GM23248 (cell line): Measurements from ENCODE around the gene CCDC102B. TPM values are rescaled to one million over a fixed set of nuclear protein-coding genes. Genes with fewer than 3 reads are reported as not detected.
A peak's percentile ranks its signal among the peaks of the same experiment; 100 is the strongest.

Experiments used
- DNase-seq: peaks from one replicate; pipeline ENCODE4 v3.0.0-alpha.2; 2015
- H2AFZ ChIP-seq: fragments of 200-600 bp; sonication (generic); 2 replicates; pipeline ENCODE4 v1.6.1; 2016; ENCODE audit warnings: antibody characterized with exemption
- H3F3A ChIP-seq: fragments of 200-600 bp; sonication (generic); 2 replicates; pipeline ENCODE4 v1.6.1; 2016; ENCODE audit warnings: mild to moderate bottlenecking, antibody characterized with exemption, mixed run types; ENCODE audit not compliant: insufficient read depth
- H3K27ac ChIP-seq: fragments of 200-600 bp; sonication (generic); 2 replicates; pipeline ENCODE4 v1.5.1; 2016; ENCODE audit warnings: mild to moderate bottlenecking
- H3K27me3 ChIP-seq: fragments of 200-600 bp; sonication (generic); replicated peaks from 2 replicates; pipeline ENCODE4 v1.6.1; 2016; ENCODE audit warnings: mild to moderate bottlenecking; ENCODE audit not compliant: insufficient read depth
- H3K36me3 ChIP-seq: fragments of 200-600 bp; sonication (generic); 2 replicates; pipeline ENCODE4 v1.6.1; 2016; ENCODE audit warnings: low read depth, mild to moderate bottlenecking
- H3K4me1 ChIP-seq: fragments of 200-600 bp; sonication (generic); 2 replicates; pipeline ENCODE4 v1.6.1; 2016; ENCODE audit warnings: mild to moderate bottlenecking; ENCODE audit not compliant: insufficient read depth
- H3K4me2 ChIP-seq: fragments of 200-600 bp; sonication (generic); one replicate; pipeline ENCODE4 v1.6.1; 2016; ENCODE audit warnings: mild to moderate bottlenecking; ENCODE audit not compliant: unreplicated experiment
- H3K4me3 ChIP-seq: fragments of 200-600 bp; sonication (generic); 2 replicates; pipeline ENCODE4 v1.5.1; 2016; ENCODE audit warnings: mild to moderate bottlenecking
- H3K79me2 ChIP-seq: fragments of 200-600 bp; sonication (generic); 2 replicates; pipeline ENCODE4 v1.6.1; 2016; ENCODE audit warnings: mild to moderate bottlenecking; ENCODE audit not compliant: insufficient read depth
- H3K9ac ChIP-seq: fragments of 200-600 bp; sonication (generic); 2 replicates; pipeline ENCODE4 v1.6.1; 2016; ENCODE audit warnings: mild to moderate bottlenecking
- H3K9me2 ChIP-seq: fragments of 200-600 bp; sonication (generic); 2 replicates; pipeline ENCODE4 v1.6.1; 2016; ENCODE audit warnings: mixed run types, mild to moderate bottlenecking, moderate library complexity; ENCODE audit not compliant: insufficient read depth
- H3K9me3 ChIP-seq: fragments of 200-600 bp; sonication (generic); one replicate; pipeline ENCODE4 v1.6.1; 2017; ENCODE audit warnings: low read depth
- H4K20me1 ChIP-seq: fragments of 200-600 bp; sonication (generic); 2 replicates; pipeline ENCODE4 v1.6.0; 2016; ENCODE audit not compliant: insufficient read depth
- EZH2 ChIP-seq: fragments of 200-600 bp; sonication (generic); IDR thresholded peaks from 2 replicates; pipeline ENCODE4 v1.6.1; 2018; ENCODE audit warnings: antibody characterized with exemption, mild to moderate bottlenecking; ENCODE audit not compliant: insufficient read depth, poor library complexity, severe bottlenecking
- EZH2phosphoT487 ChIP-seq: fragments of 200-600 bp; sonication (generic); IDR thresholded peaks from 2 replicates; pipeline ENCODE4 v1.6.1; 2018; ENCODE audit warnings: antibody characterized with exemption, moderate library complexity, mild to moderate bottlenecking, low read depth; ENCODE audit not compliant: insufficient read depth
- WGBS, 2 experiments: methylation state at CpG; one replicate each; pipeline ENCODE4 v1.1.6; 2015 to 2017; ENCODE audit warnings: low lambda C conversion rate in 2 of 2, low coverage in 1 of 2; ENCODE audit errors: missing lambda C conversion rate in 2 of 2; 5-methylcytosine and 5-hydroxymethylcytosine counted together
- in situ Hi-C: fragments of 300-500 bp; cut with MboI; formaldehyde crosslinking; loops from 2 replicates; pipeline ENCODE4 v1.15.0; 2020
- polyA plus RNA-seq: library from polyadenylated mRNA; unstranded; fragments of >200 nt; fragmentation: Nextera tagmentation; extraction: Ambion mirVana; gene quantifications from 2 replicates; pipeline ENCODE4 v1.2.1, GENCODE V29; 2016
- total RNA-seq: library from RNA; depleted of rRNA; stranded (reverse); fragments of >200 nt; shearing (Covaris generic); gene quantifications from 2 replicates; pipeline ENCODE4 v1.2.3, GENCODE V29; 2014

CCDC102B gene
- total and polyA plus RNA-seq, 2 experiments from 2014 or later = 1.7 to 3.2 TPM

DNA sequence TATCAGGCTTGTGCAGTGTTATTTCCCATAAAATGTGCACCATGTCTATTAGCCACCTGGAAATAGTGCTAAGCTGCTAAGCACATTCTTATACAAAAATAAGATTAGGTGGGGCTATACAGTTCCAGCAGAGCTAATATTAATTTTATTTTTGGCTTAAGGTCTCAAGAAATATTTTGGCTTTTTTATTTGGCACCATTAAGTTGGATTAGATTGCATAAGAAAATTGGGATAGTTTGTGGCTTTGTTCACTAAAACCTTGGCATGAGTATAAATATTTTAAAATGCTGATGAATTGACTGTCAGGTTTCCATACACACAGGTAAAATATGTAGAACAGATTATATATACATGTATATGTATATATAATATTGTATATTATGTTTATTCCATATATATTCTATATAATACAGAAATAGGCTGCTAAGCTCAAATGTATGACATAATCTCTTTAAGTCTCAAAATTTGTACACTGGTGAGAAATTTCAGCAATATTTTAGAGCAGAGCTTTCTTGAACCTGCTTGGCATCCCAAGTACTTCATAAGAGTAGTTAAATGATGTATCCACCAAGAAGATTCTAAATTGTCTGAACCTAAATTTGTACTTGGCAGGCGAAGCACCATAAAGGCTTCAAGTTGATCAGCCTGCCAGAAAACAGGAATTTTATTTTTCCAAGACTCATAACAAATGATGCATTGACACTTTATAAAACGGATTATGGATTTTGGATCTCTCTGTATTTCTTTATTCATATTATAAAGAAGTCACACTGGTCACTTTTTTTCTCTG is 32.6 kb downstream of the CCDC102B start:
- no peaks in the 10 kb centered on the region for H3K27me3 ChIP-seq
- H3K9me2 ChIP-seq = peaks cover 4% of the 10 kb centered on the region; the same call in 1 of the 2 replicates
- H4K20me1 ChIP-seq = no peaks in the 10 kb centered on the region
- no peak overlapping the region for H3K9ac ChIP-seq
- TF ChIP-seq EZH2phosphoT487 (no peak), EZH2 (no peak)
- no peak overlapping the region for H3K4me3 ChIP-seq
- no peak overlapping the region for H3K27ac ChIP-seq
- DNase-seq = no peak
- in situ Hi-C loops = no loop called here
- no peaks in the 10 kb centered on the region for H3F3A ChIP-seq
- H3K9me3 ChIP-seq = no peaks in the 10 kb centered on the region
- WGBS, 2 experiments = 59% methylated on average over 2 of the region's 2 CpGs
- H3K4me1 ChIP-seq = peaks cover 8% of the 10 kb centered on the region; the same call in 1 of the 2 replicates
- H3K36me3 ChIP-seq = no peaks in the 10 kb centered on the region
- H2AFZ ChIP-seq = no peak overlapping the region
- H3K79me2 ChIP-seq = no peaks in the 10 kb centered on the region
- H3K4me2 ChIP-seq = no peak overlapping the region

DNA sequence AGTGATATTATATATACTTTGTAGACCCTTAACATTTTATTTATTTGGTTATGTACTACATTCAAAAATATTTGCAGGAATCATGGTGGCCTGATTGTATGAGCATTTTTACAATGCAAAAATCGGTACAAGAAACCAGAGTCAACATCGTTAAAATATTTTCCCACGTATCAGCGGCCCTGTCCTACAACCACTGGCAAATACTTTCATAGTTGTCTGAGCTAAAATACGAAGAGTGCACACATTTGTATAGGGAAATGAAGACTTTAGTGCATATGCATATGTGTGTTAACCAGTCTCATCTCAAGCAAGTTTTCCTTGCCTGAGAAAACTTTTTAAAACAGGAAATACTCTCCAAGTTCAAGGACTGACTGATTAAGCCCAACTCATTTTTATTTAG is 35.9 kb downstream of the CCDC102B start:
- no peaks in the 10 kb centered on the region for H3K27me3 ChIP-seq
- H3K4me1 ChIP-seq = peaks cover 16% of the 10 kb centered on the region
- no peak overlapping the region for H3K4me2 ChIP-seq
- H2AFZ ChIP-seq = 0 out of 2 replicates have a peak overlapping the region, but pooled peaks have one; percentile 21
- no peak overlapping the region for H3K27ac ChIP-seq
- H3K4me3 ChIP-seq = no peak overlapping the region
- H3K9ac ChIP-seq = no peak overlapping the region
- H3K36me3 ChIP-seq = no peaks in the 10 kb centered on the region
- peaks cover 18% of the 10 kb centered on the region for H3F3A ChIP-seq
- DNase-seq = no peak
- H3K79me2 ChIP-seq = no peaks in the 10 kb centered on the region
- WGBS, 2 experiments = 53 to 60% methylated on average over 5 of the region's 5 CpGs
- in situ Hi-C loops = no loop called here
- no peaks in the 10 kb centered on the region for H4K20me1 ChIP-seq
- H3K9me3 ChIP-seq = no peaks in the 10 kb centered on the region
- TF ChIP-seq EZH2 = no peak
- TF ChIP-seq EZH2phosphoT487 = no peak
- H3K9me2 ChIP-seq = no peaks in the 10 kb centered on the region; the same call in 1 of the 2 replicates

GRCh38 chr18:68837665-68838451 is 40.0 kb downstream of the CCDC102B start:
- Histone ChIP-seq H3K27ac (peak overlapping the region; percentile 78), H3K36me3 (no peaks in the 10 kb centered on the region), H3K9me2 (no peaks in the 10 kb centered on the region; the same call in 1 of the 2 replicates), H3K4me2 (peak overlapping the region; percentile 77), H3F3A (peaks cover 39% of the 10 kb centered on the region), H2AFZ (peak overlapping the region; percentile 68), H3K4me3 (peak overlapping the region; percentile 60), H3K79me2 (no peaks in the 10 kb centered on the region), H3K4me1 (peaks cover 43% of the 10 kb centered on the region), H4K20me1 (no peaks in the 10 kb centered on the region), H3K9ac (peak overlapping the region; percentile 58), H3K9me3 (no peaks in the 10 kb centered on the region), H3K27me3 (no peaks in the 10 kb centered on the region)
- TF ChIP-seq EZH2 = no peak
- TF ChIP-seq EZH2phosphoT487 = no peak
- in situ Hi-C loops = no loop called here
- WGBS, 2 experiments = 2% methylated on average over 7 of the region's 7 CpGs
- DNase-seq = peak; percentile 76

DNA sequence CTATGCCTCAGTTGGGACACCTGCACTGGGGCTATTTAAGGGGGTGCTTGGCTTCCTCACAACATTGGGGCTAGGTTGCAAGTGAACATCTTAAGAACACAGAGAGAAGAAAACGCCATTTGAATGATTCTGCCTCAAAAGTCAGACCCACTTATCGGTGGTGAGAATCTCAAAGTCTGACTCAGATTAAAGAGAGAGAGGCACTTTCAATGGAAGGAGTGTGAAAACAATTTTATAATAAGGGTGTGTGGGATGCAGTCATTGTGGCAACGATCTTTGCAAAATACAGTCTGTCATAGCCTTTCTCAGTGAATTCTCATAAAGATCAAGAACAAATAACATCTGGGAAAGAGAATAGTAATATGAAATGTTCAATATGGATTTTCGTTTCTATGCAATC is 41.8 kb downstream of the CCDC102B start:
- peak overlapping the region; percentile 78 for H3K27ac ChIP-seq
- H3K4me3 ChIP-seq = no peak overlapping the region
- in situ Hi-C loops = loop anchor here (10.0 kb wide), 1 partner anchor 1255 kb away; no protein-coding TSS in a partner anchor
- H3K4me2 ChIP-seq = peak overlapping the region; percentile 68
- no peaks in the 10 kb centered on the region for H3K79me2 ChIP-seq
- H3K9ac ChIP-seq = no peak overlapping the region
- H2AFZ ChIP-seq = 0 out of 2 replicates have a peak overlapping the region, but pooled peaks have one; percentile 32
- H3K27me3 ChIP-seq = no peaks in the 10 kb centered on the region
- no peaks in the 10 kb centered on the region; the same call in 1 of the 2 replicates for H3K9me2 ChIP-seq
- H3K36me3 ChIP-seq = no peaks in the 10 kb centered on the region
- 21 to 22% methylated on average over 4 of the region's 4 CpGs for WGBS, 2 experiments
- no peaks in the 10 kb centered on the region for H3K9me3 ChIP-seq
- TF ChIP-seq EZH2 (no peak), EZH2phosphoT487 (no peak)
- no peaks in the 10 kb centered on the region for H4K20me1 ChIP-seq
- DNase-seq = peak; percentile 54
- H3K4me1 ChIP-seq = peaks cover 43% of the 10 kb centered on the region
- H3F3A ChIP-seq = peaks cover 39% of the 10 kb centered on the region
